ENCODE measurements around the gene BCO2.

Gene BCO2

DNA sequence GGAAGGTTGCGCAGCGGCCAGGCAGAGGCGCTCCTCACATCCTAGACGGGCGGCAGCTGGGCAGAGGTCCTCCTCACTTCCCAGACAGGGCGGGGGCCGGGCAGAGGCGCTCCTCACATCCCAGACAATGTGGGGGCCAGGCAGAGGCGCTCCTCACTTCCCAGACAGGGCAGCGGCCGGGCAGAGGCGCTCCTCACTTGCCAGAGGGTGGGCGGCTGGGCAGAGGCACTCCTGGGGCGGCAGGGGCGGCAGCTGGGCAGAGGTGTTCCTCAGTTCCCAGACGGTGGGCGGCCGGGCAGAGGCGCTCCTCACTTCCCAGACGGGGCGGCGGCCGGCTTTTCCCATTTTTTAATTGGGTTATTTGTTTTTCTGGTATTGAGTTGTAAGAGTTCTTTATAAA lies 30.8 kb downstream of the BCO2 start:
- TF ChIP-seq REST (IDR thresholded peaks at IDR 0.05; ENCODE audit: insufficient read depth in 1 of 2, low read depth in 2 of 2, low read length in 2 of 2) (no peak), TAF1 (IDR thresholded peaks at IDR 0.05; ENCODE audit: borderline replicate concordance, insufficient read depth, low read length) (no peak), FOXP2 (optimal IDR thresholded peaks at IDR 0.05; ENCODE audit: borderline replicate concordance, extremely low read depth, extremely low read length, insufficient read depth) (no peak), POLR2AphosphoS5 (IDR thresholded peaks at IDR 0.05; ENCODE audit: low read depth, low read length) (no peak), SIN3A (IDR thresholded peaks at IDR 0.05; ENCODE audit: borderline replicate concordance, insufficient read depth, low read length) (no peak)

DNA sequence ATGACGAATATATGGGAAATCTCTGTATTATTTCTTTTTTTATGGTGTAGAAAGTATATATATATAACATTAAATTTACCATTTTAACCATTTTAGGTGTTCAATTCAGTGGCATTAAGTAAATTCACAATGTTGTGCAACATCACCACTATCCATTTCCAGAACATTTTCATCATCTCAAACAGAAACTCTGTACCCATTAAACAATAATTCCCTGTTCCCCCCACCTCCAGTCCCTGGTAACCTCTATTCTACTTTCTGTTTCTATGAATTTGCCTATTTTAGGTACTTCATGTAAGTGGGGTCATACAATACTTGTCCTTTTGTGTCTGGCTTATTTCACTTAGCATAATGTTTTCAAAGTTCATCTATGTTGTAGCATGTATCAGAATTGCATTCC lies 35.6 kb downstream of the BCO2 start:
- no peak for TF ChIP-seq REST (IDR thresholded peaks at IDR 0.05; ENCODE audit: insufficient read depth in 1 of 2, low read depth in 2 of 2, low read length in 2 of 2)
- no peak for TF ChIP-seq SIN3A (IDR thresholded peaks at IDR 0.05; ENCODE audit: borderline replicate concordance, insufficient read depth, low read length)
- no peak for TF ChIP-seq FOXP2 (optimal IDR thresholded peaks at IDR 0.05; ENCODE audit: borderline replicate concordance, extremely low read depth, extremely low read length, insufficient read depth)
- TF ChIP-seq TAF1 (IDR thresholded peaks at IDR 0.05; ENCODE audit: borderline replicate concordance, insufficient read depth, low read length), result no peak
- TF ChIP-seq POLR2AphosphoS5 (IDR thresholded peaks at IDR 0.05; ENCODE audit: low read depth, low read length), result no peak

DNA sequence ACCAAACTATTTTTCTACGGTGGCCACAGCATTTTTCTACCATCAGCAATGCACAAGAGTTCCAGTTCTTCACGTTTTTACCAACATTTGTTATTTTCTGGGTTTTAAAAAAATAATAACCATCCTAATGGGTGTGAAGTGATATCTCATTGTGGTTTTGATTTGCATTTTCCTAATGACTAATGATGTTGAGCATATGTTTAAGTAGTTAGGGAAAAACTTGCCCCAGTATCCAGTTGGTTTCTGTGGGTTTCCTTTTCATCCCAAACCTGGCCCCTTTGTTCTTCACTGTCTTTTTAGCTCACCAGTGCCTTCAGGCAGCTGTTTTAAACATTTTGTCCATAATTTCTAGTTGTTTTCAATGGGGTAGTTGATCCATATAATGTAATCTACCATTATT lies 36.2 kb downstream of the BCO2 start:
- no peak for TF ChIP-seq TAF1 (IDR thresholded peaks at IDR 0.05; ENCODE audit: borderline replicate concordance, insufficient read depth, low read length)
- no peak for TF ChIP-seq POLR2AphosphoS5 (IDR thresholded peaks at IDR 0.05; ENCODE audit: low read depth, low read length)
- TF ChIP-seq FOXP2 (optimal IDR thresholded peaks at IDR 0.05; ENCODE audit: borderline replicate concordance, extremely low read depth, extremely low read length, insufficient read depth), result no peak
- no peak for TF ChIP-seq REST (IDR thresholded peaks at IDR 0.05; ENCODE audit: insufficient read depth in 1 of 2, low read depth in 2 of 2, low read length in 2 of 2)
- no peak for TF ChIP-seq SIN3A (IDR thresholded peaks at IDR 0.05; ENCODE audit: borderline replicate concordance, insufficient read depth, low read length)

- TF ChIP-seq FOXP2 (optimal IDR thresholded peaks at IDR 0.05; ENCODE audit: borderline replicate concordance, extremely low read depth, extremely low read length, insufficient read depth) (no peak), TAF1 (IDR thresholded peaks at IDR 0.05; ENCODE audit: borderline replicate concordance, insufficient read depth, low read length) (no peak), SIN3A (IDR thresholded peaks at IDR 0.05; ENCODE audit: borderline replicate concordance, insufficient read depth, low read length) (no peak), REST (IDR thresholded peaks at IDR 0.05; ENCODE audit: insufficient read depth in 1 of 2, low read depth in 2 of 2, low read length in 2 of 2) (no peak), POLR2AphosphoS5 (IDR thresholded peaks at IDR 0.05; ENCODE audit: low read depth, low read length) (no peak)
Measured at GRCh38 chr11:112212290-112212689, 37.0 kb downstream of the BCO2 start.

- TF ChIP-seq TAF1 (IDR thresholded peaks at IDR 0.05; ENCODE audit: borderline replicate concordance, insufficient read depth, low read length) (no peak), SIN3A (IDR thresholded peaks at IDR 0.05; ENCODE audit: borderline replicate concordance, insufficient read depth, low read length) (no peak), REST (IDR thresholded peaks at IDR 0.05; ENCODE audit: insufficient read depth in 1 of 2, low read depth in 2 of 2, low read length in 2 of 2) (no peak), FOXP2 (optimal IDR thresholded peaks at IDR 0.05; ENCODE audit: borderline replicate concordance, extremely low read depth, extremely low read length, insufficient read depth) (no peak), POLR2AphosphoS5 (IDR thresholded peaks at IDR 0.05; ENCODE audit: low read depth, low read length) (no peak)
Measured at GRCh38 chr11:112212710-112213109, 37.4 kb downstream of the BCO2 start.

Measured in PFSK-1 (cell line).